ENCODE data around the gene ADAD2.
A peak's percentile ranks its signal among the peaks of the same experiment; 100 is the strongest.

Gene ADAD2

DNA sequence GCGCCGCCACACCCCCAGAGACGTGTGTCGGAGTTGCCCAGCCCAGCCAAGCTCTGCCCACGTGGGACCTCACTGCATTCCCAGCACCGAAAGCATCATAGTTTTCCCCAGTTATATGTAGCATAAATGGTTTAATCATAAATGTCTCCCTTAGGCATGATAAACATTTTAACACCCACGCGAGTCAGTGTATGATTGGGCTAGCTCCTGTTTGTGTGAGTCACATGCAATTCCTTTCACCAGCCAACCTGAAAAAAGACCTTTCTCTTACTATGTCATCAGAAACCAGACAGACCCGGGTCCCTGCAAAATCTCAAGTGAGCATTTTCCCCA, 13.2 kb upstream of the ADAD2 start:
- DNase-seq, result no peak

DNA sequence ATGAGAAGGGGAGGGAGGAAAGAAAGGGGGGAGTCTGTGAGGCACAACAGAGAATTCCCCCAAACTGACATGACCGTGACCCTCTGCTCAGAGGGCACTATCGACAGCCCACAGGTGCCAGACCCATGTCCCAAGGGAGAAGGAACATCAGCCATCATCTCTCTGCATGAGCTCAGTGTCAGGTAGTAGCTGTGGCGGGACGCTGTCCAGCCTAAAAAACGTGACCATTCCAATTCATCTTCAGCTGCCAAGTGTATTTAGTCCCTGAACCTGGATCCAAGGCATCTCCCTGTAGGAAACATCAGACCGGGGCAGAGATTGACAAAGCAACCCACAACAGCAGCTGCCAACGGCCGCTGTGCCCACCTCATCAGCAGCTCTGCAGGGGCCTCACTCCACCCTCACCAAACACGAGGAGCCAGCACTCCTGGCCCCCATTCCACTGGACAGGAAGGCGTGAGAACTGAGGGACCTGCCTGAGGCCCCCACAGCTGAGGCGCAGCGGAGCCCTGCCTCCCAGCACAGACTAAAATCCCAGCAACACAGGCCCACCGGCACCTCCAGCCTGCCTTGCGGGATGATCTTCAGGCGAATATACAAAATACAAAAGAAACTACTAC, 12.7 kb upstream of the ADAD2 start:
- DNase-seq, result no peak

DNA sequence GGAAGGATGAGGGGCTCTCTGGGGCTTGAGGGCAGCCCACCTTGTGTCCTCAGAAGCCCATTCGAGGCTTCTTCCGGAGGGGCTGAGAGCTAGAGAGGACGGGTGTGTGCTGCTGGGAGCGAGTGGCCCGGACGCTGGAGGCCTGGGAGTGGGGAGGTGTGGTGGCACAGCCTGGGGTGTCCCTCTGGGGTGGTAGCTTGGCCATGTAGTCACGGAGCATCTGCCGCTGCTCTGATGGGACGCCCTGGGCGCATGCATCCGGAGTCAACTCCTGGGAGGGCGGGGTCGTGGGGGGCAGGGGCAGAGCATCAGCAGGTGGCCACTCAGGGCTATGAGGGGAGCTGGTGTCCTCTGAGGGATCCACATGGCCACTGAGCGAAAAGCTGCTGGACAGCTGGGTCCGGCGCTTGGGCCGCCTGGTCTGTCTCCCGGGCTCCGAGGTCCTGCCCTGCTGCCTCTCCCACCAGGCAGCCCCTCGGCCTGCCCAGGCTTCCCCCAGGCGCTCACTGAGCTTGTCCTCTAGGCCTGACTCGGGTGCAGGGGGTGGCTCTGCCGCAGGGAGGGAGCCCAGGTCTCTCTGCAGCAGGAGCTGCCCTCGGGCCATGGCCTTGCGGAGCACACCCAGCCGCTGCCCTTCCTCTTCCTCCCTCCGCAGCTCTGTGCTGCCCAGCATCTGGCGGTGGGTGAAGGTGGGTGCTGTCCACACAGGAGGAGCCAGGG, 11.9 kb upstream of the ADAD2 start:
- DNase-seq, result no peak

DNA sequence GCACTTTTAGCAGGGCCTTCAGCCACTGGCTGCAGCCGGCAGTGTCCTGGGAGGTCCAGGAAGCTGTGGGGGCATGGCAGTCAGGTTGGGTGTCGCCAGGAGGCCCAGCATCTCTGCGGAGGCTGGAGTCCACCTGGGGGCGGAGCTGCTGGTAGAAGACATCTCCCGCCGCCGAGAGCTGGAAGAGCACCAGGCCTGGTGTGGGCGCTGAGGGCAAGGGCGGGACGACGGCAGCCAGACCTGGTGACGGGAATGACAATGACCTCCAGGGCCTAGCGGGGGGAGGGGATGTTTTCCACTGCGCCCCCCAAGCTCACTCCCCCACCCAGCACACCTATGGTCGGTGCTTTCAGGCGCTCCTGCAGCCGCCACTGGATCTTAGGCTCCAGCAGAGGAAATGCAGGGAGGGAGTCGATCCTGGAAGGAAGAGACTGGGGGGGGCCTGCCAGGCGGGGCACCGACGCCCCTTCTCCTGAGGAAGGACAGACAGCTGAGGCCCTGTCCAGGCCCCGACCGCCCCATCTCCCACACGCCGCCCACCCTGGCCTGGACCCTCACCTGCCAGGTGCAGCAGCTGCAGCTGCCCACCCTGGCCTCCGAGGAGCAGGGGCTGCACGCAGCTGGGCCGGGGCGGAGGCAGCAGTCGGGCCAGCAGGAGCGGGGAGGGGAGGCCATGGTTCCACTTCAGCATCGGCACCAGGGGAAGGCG, 11.2 kb upstream of the ADAD2 start:
- no peak for DNase-seq

DNA sequence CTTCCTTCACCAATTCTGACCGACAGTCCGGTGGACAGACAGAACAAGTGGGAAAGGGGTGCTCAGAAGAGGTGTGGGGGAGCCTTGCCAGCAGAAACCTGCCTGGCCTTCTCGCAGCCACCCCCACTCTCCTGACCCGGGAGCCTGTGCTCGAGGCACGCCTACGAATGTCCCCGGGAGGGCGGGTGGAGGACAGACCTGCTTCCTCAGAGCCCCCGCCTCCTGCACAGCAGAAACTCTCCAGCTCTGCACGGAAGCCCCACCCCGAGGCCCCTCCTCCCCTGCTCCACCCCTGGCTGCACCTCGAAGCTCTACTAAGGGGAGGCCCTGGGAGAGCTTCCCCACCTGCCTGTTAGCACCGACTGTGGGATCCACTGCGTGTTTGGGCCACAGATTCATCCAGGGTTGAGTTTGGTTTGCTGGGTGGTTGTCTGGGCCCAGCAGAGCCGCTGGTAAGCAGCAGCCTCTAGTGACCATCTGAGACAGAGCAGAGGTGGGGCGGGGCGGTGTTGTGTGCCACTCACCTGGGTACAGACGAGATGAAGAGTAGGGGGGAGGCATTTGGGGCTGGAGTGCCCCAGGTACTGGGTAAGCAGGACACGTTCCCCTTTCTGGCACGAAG, 10.3 kb upstream of the ADAD2 start:
- no peak for DNase-seq

DNA sequence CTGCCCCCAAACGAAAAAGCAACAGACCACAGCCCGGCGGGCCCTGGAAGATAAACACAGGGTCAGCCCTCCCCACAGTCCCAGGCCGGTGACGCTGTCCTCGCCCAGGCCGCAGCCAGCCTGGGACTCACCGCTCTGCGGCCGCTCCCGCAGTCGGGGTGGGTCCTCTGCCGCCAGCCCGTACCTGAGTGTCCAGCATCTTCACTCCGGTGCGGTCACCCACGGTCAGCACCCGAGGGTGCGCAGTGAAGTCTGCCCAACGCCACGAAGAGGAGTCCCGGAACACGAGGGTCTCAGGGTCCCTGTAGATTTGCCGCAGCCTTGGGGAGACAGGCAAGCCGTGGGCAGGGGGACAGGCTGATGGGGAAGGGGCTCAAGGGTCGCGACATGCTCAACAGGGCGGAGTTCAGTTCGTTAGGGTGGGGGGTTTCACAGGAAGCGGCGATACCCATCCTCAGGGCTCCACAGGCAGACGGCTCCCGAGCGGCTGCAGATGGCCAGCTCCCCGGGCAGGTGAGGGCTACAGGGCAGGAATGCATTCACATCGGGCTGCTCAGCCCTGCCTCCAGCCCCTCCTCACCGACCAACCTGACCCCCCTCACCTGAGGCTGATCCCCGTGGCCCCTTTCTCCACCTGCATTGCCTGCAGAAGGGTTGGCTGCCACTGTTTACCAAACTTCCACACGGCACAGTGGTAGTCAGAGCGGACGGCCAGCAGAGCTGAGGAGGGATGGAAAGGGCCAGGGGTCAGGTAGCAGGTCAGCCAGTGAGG, 9.6 kb upstream of the ADAD2 start:
- no peak for DNase-seq

DNA sequence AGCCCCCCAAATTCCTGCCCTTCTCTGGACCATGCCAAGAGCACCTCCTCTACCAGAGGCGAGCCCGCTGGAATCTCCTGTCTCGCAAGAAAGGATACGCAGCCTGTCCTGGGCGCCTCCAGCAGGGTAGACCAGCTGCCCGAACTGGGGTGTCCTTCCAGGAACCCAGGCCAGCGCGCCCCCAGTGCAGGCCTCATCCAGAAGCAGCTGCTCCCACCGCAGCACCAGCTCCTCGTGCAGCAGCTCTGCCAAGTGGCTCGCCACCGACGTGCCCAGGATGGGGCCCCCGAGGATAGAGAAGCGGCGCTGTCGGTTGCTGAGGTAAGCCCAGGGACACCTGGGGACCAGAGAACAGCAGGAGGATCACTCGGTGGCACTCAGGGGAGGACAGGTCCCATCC, 8.9 kb upstream of the ADAD2 start:
- no peak for DNase-seq

DNA sequence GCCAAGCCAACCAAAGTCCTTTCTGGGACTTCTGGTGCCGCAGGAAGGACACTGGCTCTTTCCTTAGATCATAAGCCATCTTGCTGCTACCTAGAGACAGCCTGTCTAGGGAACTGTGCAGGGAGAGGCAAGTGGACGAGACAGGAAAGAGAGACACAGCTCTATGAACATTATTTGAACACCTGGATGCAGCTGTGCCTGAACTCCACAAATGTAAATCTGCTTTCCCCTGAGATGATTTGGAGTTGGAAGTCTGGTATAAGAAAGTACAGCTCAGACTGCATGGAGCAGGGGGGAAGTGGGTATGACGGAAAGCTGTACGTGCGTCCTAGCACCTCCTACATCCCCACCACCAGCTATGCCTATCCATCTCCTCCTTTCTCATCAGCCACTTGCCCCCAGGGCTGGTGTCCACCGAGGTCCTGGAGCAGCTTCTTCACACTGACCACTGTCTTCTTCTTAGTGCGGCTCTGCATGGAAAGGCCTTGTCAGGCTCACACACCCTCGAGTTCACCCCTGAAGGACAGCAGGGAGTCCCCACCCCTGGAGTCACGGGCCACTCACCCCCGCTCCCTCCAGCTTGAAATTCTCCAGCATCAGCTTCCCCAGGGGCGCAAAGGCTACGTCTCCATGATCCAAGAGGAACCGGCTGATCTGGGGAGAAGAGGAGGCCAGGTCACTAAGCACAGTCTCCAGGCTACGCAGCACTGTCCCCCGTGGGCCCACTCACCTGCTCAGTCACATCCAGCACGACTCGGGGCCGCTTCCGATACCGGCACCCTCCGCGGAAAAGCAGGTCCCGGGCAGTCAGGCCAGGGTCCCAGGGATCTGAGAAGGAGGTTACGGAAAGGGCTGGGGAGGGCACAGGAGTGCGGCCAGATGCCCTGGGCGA, 8.0 kb upstream of the ADAD2 start:
- DNase-seq, result no peak

DNA sequence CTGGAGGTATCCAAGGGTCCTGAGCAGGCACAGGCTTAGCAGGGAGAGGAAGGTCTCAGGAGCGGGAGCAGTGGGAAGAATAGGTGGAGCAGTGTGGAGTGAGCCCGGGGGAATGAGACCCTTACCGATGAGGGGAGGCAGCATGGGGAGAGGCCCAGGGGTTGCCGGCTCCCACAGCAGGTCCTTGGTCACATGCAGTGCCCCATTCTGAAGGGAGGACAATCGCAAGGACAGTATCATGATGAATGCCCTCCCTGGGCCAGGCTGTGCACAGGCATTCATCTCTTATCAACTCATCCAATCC, 7.4 kb upstream of the ADAD2 start:
- DNase-seq, result no peak

DNA sequence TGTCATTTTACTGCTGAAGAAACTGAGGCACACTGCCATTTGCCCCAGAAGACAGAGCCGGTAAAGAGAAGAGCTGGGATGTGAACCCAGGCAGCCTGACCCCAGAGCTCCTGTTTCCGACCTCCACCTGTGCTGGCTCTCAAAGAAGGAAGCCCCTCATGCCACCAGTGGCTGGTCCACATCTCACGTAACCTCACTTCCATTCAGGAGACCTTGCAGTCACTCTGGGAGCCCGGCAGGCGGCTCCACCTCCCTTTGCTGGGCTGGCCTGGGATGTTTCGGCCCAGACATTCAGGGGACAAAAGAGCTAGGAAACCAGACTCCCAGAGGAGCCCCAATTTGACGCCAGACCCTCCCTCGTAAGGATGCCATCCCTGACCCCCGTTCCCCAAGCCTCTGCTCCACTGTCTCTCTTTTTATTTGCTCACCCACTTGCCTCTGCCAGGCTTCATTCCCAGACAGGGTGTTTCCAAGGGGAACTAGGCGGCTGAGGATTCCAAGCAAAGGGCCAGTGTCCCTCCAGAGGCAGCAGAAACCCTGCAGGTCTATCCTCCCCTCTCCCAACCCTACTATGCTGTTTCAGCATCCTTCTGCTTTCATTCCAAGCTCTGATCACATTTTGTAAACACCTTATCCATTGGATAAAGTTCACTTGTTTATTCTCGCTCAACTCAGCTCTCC, 6.9 kb upstream of the ADAD2 start:
- DNase-seq, result peak in 1 of 2 experiments; percentile 33

DNA sequence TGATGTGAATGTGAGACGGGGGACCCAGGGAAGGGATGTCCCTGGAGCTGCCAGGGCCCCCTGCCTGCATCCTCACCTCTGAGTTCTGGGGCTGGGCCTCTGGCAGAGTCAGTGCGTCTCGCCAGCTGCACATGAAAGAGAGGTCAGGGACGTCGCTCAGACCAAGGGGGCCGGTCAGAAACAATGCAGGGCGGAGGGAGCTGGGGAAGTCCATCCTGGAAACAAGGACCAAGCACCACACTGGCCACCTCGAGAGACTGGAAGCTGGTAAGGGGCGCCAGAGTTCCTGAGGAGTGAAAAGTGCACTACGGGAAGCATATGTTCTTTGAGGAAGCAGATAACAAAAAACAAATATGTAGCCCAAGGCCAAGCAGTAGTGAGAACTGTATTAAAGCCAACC, 6.2 kb upstream of the ADAD2 start:
- no peak for DNase-seq

DNA sequence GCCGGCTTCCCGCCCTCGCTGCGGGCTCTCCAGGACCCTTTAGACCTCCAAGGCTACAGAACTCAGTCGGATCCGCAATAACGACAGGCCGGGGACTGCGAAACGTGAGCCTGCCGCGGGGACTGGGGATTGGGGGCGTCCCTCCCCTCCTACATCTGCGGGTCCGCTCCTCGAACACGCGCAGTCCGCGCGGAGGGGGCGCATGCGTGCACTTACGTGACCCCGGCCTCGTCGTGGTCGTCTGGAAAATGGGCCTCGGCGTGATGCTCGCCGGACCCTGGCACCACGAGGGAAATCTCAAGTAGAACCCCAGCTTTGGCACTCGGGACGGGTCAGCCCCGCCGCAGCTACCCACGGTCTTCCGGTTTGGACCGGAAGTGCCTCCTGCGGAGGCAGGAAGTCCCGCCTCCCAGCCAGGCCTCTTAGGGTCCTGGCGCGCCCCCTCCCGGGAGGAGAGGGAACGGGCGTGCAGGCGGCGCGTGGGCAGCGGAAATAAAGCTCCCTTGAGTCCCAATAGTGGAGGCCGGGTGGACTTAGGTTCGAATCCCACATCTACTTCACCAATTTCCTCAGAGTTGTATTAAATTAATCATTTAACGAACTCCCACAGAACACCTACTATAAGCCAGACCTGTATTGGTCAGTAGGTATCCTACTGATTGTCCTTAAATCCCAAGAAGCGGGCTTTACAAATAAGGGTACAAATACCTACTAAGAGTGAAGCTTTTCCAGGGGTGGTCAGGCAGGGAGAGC, 4.1 kb upstream of the ADAD2 start, which contains the start of gene TAF1C:
Gene TAF1C (minus strand): TSS at position 373 of the 753 bp plus-strand sequence. CDS start 2,069 bp downstream, outside the sequence.
- peak; percentile 63 to 91 for DNase-seq

DNA sequence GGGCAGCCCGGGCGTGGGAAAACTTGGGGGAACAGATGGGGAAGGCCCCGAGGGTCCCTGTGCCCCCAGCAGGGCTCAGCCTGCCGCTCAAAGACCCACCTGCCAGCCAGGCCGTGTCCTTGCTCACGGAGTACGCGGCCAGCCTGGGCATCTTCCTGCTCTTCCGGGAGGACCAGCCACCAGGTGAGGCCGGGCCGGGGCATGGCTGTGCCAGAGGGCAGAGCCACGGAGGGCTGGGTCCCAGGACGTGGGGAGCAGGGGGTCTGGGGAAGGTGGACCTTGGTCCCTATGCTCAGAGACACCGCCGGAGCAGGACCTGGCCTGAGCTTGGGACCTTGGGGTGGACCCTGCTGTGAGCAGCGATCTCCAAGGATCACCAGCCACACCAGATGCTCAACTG, 509 bp downstream of the ADAD2 start:
- no peak for DNase-seq

DNA sequence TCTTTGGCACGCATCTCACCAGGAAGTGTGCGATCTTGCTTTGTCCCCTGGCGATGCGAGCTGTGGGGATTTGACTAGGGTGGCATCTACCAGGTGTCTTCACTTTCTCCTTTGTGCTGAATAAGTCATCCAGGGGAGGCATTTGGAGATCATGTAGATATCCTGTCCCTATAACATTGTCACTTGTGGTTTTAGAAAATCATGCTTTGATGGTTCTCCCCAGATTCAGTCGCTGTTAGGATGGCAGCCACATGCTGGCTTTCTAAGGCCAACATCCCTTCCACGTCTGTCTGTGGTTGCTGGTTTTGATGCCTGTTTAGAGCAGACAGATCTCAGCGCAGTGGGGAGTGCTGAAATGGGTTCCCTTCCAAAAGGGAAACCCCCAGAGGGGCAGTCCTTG, 2.5 kb downstream of the ADAD2 start:
- DNase-seq, result no peak

DNA sequence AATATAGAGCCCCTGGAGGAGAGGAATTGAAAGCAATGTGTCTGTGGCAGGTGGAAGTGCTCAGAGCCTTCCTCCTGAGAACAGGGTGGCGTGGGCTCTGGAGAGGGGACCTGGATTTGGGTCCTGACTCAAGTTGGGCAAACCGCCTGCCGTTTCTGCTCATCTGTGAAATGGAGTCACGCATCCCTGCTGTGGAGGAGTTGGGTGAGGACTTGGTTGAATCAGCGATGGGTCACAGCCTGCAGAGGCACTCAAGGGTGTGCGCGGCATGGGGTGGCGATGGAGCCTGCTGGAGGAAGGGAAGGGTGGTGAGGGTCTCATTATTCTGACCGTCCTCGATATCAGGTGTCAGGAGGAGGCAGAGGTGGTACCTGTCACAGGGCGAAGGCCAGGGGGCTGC, 3.1 kb downstream of the ADAD2 start:
- DNase-seq, result no peak

DNA sequence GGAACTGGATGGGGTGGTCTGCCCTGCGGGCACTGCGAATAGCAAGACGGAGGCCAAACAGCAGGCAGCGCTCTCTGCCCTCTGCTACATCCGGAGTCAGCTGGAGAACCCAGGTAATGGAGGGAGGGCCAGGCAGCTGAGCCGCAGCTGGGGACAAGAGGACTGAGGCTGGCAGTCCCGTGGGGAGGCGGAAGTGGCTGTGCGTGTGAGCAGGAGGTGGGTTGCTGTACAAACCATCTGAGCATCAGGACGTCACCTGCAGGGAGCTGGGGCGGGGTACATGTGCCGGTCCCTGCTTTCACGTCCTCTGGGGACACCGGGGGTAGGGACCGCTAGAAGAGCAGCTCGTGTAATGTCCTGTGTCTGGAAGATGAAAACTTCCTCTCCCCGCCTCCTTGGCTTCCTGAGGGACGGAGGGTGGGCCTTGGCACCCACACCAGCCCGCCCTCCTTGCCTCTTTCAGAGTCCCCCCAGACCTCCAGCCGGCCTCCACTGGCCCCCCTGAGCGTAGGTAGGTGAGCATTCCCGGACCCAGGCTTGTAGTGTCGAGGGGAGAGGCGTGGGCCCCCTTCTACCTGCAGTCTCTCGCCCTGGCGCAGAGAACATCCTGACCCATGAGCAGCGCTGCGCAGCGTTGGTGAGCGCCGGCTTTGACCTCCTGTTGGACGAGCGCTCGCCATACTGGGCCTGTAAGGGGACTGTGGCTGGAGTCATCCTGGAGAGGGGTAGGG, 3.7 kb downstream of the ADAD2 start:
- peak in 1 of 2 experiments; percentile 20 for DNase-seq

DNA sequence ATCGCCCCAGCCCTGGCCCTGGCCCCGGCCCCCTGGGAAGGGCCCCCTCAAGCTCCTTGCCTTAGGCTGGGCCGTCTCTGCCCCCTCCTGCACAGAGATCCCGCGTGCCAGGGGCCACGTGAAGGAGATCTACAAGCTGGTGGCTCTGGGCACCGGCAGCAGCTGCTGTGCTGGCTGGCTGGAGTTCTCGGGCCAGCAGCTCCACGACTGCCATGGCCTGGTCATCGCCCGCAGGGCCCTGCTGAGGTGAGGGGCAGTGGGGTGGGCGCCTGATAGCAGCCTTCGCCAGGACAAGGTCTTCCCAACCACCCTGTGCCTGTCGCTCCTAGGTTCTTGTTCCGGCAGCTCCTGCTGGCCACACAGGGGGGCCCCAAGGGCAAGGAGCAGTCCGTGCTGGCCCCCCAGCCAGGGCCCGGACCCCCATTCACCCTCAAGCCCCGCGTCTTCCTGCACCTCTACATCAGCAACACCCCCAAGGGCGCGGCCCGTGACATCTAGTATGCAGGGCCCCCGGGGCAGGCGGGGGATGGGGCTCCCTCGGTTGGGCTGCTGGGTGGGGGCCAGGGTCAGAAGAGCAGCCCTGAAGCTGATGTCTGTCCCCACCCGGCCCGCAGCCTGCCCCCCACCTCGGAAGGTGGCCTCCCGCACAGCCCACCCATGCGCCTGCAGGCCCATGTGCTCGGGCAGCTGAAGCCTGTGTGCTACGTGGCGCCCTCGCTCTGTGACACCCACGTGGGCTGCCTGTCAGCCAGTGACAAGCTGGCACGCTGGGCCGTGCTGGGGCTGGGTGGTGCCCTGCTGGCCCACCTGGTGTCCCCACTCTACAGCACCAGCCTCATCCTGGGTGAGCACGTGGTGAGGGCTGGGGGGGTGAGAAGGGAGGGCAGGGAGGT, 4.5 kb downstream of the ADAD2 start:
- DNase-seq, result no peak

DNA sequence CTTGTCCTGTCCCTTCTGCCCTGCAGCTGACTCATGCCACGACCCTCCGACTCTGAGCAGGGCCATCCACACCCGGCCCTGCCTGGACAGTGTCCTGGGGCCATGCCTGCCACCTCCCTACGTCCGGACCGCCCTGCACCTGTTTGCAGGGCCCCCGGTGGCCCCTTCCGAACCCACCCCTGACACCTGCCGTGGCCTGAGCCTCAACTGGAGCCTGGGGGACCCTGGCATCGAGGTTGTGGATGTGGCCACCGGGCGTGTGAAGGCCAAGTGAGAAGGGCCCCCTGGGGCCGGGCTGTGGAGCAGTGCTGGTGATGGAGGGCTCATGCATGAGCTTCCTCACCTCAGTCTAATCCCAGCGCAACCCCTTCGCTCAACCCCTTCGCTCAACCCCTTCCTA, 5.1 kb downstream of the ADAD2 start:
- no peak for DNase-seq
